ENCODE data around the gene CYP26B1.
A peak's percentile ranks its signal among the peaks of the same experiment; 100 is the strongest.

The CYP26B1 gene

GRCh38 chr2:72143441-72144273 is 4.0 kb downstream of the CYP26B1 start:
- no peak for DNase-seq (ENCODE audit: low read depth in 1 of 2, low spot score in 1 of 2)
- no peak for TF ChIP-seq JUND (IDR thresholded peaks at IDR 0.05; ENCODE audit: low read depth)
- in situ Hi-C loops (cut with HindIII; ENCODE audit: low pct_unique_long_range_greater_than_20kb, low sequenced_read_pairs), result no loop called here

DNA sequence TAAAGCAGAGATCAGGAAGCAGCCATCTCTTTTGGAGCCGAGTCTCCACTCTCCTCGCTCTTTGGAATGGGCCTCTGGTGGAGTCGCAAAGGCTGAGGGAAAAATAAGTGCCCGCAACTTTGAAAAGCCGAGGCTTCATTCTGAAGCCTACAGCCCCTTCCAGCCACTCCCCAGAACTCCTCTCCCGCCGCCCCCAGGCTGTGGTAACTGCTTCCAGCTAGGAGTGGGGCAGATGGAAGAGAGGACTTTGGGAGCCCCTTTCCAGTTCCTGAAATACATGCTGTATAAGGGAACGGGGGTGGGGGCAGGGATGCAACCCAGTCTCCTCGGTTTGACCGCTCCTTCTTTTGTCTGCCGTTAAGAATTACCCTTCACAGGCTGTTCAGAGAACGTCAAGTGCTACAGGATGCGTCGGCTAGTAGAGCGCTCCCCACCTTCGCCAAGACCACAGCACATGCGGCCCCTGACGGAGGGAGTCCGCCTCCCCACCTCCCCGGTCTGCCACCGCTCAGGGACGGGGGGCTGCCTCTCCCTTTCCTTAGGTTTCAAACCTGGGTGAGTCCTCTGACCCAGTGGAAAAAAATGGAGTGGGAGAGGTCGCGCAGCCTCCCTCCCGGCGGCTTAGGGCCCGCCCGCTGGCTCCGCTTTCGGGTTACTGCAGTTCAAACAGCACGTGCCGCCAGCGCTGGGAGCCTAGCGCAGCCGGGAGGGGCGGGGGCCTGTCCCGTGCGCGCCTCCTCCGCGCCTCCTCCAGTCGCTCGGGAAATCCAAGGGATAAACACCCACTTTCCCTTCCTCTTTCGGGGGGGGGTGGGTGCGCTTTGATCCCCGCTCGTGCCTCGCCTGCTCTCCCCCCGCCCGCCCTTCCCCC is 4.9 kb downstream of the CYP26B1 start:
- no peak for TF ChIP-seq JUND (IDR thresholded peaks at IDR 0.05; ENCODE audit: low read depth)
- in situ Hi-C loops (cut with HindIII; ENCODE audit: low pct_unique_long_range_greater_than_20kb, low sequenced_read_pairs), result no loop called here
- DNase-seq (ENCODE audit: low read depth in 1 of 2, low spot score in 1 of 2), result no peak

GRCh38 chr2:72141881-72142451 is 5.7 kb downstream of the CYP26B1 start:
- DNase-seq (ENCODE audit: low read depth in 1 of 2, low spot score in 1 of 2), result no peak
- in situ Hi-C loops (cut with HindIII; ENCODE audit: low pct_unique_long_range_greater_than_20kb, low sequenced_read_pairs), result no loop called here

GRCh38 chr2:72141032-72141645 is 6.5 kb downstream of the CYP26B1 start:
- no peak for TF ChIP-seq JUND (IDR thresholded peaks at IDR 0.05; ENCODE audit: low read depth)
- no peak for DNase-seq (ENCODE audit: low read depth in 1 of 2, low spot score in 1 of 2)
- in situ Hi-C loops (cut with HindIII; ENCODE audit: low pct_unique_long_range_greater_than_20kb, low sequenced_read_pairs), result no loop called here

More at GRCh38 chr2:72141881-72142451, 5.7 kb downstream of the CYP26B1 start:
- no peak for TF ChIP-seq JUND (IDR thresholded peaks at IDR 0.05; ENCODE audit: low read depth)

DNA sequence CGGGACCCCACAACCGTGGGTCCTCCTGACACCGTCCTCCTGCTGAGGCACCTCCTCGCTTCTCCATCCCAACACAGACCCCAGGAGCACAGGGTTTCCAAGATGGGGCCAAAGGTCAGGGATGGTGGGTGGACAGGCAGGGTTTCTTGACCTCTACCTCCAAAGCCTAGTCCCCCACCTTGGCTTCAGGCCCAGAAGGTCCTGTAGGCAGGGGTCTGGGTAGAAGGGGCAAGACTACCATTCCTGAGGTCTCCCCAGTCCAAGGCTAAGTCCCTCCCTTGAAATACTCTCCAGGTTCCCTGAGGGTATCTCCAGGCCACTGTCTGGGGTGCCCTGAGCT is 7.1 kb downstream of the CYP26B1 start:
- in situ Hi-C loops (cut with HindIII; ENCODE audit: low pct_unique_long_range_greater_than_20kb, low sequenced_read_pairs), result no loop called here

DNA sequence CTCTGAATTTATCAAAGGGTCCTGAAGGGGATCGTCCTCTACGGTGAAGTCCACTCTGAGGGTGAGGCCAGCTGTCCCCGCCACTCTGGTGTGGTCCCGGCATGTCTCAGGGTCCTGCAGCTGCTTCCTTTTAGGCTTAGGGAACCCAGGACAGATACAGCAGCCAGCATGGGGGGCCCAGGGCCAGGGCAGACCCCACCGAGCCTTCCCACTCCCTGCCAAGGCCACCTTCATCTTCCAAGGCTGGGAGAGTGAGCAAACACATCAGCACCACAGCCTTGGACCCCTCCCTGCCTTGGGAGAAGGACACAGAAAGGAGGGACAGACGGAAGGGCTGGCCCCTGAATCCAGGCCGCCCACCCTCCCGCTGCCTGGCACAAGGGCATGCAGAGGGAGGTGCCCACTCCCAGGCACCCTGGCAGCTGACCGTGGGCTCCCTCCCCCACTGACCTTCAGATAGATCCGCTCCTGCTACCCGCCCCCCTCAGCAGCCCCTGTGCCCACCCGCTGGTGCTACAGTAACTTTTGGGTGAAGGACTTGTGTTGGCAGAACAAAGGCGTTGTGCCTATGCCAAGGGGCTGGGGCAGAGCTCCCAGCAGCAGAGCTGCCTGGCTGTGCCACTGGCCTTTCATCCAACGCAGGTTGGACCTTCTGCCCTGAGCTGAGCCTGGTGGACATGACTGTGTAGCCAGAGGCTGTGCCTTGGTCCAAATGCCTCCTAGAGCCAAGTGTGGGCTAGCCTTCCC is 7.6 kb downstream of the CYP26B1 start:
- DNase-seq (ENCODE audit: low read depth in 1 of 2, low spot score in 1 of 2), result no peak
- no peak for TF ChIP-seq JUND (IDR thresholded peaks at IDR 0.05; ENCODE audit: low read depth)
- in situ Hi-C loops (cut with HindIII; ENCODE audit: low pct_unique_long_range_greater_than_20kb, low sequenced_read_pairs), result no loop called here

More for the DNA sequence above, 7.1 kb downstream of the CYP26B1 start:
- no peak for DNase-seq (ENCODE audit: low read depth in 1 of 2, low spot score in 1 of 2)
- no peak for TF ChIP-seq JUND (IDR thresholded peaks at IDR 0.05; ENCODE audit: low read depth)

DNA sequence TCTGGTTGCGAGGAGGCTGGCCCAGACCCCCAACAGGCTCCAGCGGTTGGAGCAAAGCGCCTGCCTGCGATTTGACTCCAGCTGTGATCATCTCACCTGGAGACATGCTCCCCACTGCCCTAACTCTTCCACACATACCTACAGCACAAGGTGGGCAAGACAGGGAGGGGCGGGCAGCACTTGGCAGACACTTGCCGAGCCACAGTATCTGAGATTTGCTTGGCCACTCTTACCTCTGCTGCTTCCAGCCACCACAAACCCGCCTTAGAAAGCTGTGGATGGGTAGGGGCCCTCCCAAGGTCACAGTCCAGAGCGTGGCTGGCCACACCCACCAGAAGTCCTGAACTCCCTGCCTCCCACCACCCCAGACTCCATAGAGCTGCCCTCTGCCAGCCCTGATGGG is 8.2 kb downstream of the CYP26B1 start:
- no peak for TF ChIP-seq JUND (IDR thresholded peaks at IDR 0.05; ENCODE audit: low read depth)
- in situ Hi-C loops (cut with HindIII; ENCODE audit: low pct_unique_long_range_greater_than_20kb, low sequenced_read_pairs), result no loop called here
- no peak for DNase-seq (ENCODE audit: low read depth in 1 of 2, low spot score in 1 of 2)

GRCh38 chr2:72138921-72139381 is 8.7 kb downstream of the CYP26B1 start:
- no peak for TF ChIP-seq JUND (IDR thresholded peaks at IDR 0.05; ENCODE audit: low read depth)
- in situ Hi-C loops (cut with HindIII; ENCODE audit: low pct_unique_long_range_greater_than_20kb, low sequenced_read_pairs), result no loop called here
- DNase-seq (ENCODE audit: low read depth in 1 of 2, low spot score in 1 of 2), result no peak

DNA sequence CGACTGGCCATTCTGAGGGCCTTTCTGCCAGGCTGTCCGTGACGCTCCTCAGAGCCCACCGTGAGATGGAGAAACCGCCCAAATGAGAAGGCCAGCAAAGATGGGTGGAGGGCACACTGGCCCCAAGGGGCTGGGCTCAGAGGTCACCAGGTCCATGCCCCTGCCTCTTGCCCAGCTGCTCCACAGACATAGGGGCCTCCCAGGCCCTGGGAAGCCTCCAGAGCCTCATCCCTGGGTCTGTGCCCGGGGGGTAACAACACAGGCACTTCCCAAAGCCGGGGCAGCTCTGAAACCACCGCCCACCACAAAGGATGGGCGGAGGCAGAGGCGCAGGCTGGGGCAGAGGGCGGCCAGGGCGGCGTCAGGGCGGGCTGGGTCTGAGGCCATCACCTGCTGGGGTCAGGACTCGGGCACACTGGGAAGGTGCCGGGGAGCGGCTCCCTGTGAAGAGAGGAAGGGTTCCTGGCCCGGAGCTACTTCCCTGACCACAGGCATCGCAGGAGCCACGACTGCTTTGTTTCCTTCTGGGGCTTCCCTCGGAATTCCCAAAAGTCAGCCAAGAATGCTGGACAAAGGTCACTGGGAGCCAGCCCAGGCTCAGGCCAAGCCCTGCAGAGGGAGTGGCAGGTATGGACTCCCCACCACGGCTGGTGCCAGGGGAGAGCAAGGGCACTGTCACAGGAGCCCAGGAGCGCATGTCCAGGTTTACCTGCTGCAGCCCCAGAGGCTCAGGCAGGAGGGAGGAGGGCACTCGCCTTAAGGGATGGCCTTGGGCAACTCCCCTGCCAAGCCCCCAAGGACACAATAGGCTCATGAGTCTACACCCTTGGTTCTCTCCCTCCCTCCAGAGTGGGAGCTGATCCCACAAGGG is 9.4 kb downstream of the CYP26B1 start:
- in situ Hi-C loops (cut with HindIII; ENCODE audit: low pct_unique_long_range_greater_than_20kb, low sequenced_read_pairs), result no loop called here

GRCh38 chr2:72137498-72138010 is 10.1 kb downstream of the CYP26B1 start:
- DNase-seq (ENCODE audit: low read depth in 1 of 2, low spot score in 1 of 2), result peak; percentile 55 to 78
- in situ Hi-C loops (cut with HindIII; ENCODE audit: low pct_unique_long_range_greater_than_20kb, low sequenced_read_pairs), result no loop called here
- no peak for TF ChIP-seq JUND (IDR thresholded peaks at IDR 0.05; ENCODE audit: low read depth)

More for the DNA sequence above, 9.4 kb downstream of the CYP26B1 start:
- TF ChIP-seq JUND (IDR thresholded peaks at IDR 0.05; ENCODE audit: low read depth), result no peak
- no peak for DNase-seq (ENCODE audit: low read depth in 1 of 2, low spot score in 1 of 2)

Data from T47D (cell line).